HepG2 (cell line): ENCODE results near the gene PCSK1. TPM values are rescaled to one million over a fixed set of nuclear protein-coding genes. Genes with fewer than 3 reads are reported as not detected.
A peak's percentile ranks its signal among the peaks of the same experiment; 100 is the strongest.

ENCODE experiments used
- ARID2 ChIP-seq: sonication (generic); formaldehyde crosslinking; IDR thresholded peaks from 2 replicates; pipeline ENCODE4 v1.8.1; 2022; ENCODE audit warnings: mild to moderate bottlenecking, missing genetic modification reagents, borderline replicate concordance
- ARID4A ChIP-seq: sonication (generic); formaldehyde crosslinking; IDR thresholded peaks from 2 replicates; pipeline ENCODE4 v1.5.0; 2020; ENCODE audit warnings: mild to moderate bottlenecking, missing genetic modification reagents, borderline replicate concordance
- ATRX ChIP-seq: sonication (generic); formaldehyde crosslinking; IDR thresholded peaks from 2 replicates; pipeline ENCODE4 v1.4.0; 2020; ENCODE audit warnings: missing genetic modification reagents, borderline replicate concordance
- CCAR2 ChIP-seq: fragments of 200-400 bp; formaldehyde crosslinking; optimal IDR thresholded peaks from 2 replicates; pipeline ENCODE3; 2018; ENCODE audit warnings: low read depth, mild to moderate bottlenecking, low read length, moderate library complexity
- CREBL2 ChIP-seq: sonication (generic); formaldehyde crosslinking; IDR thresholded peaks from 2 replicates; pipeline ENCODE4 v1.8.1; 2023; ENCODE audit warnings: missing genetic modification reagents, mild to moderate bottlenecking, borderline replicate concordance
- DZIP1 ChIP-seq: sonication (generic); formaldehyde crosslinking; IDR thresholded peaks from 2 replicates; pipeline ENCODE4 v1.5.0; 2020; ENCODE audit warnings: mild to moderate bottlenecking, missing genetic modification reagents
- FOXP4 ChIP-seq: sonication (generic); formaldehyde crosslinking; IDR thresholded peaks from 2 replicates; pipeline ENCODE4 v1.4.0; 2020; ENCODE audit warnings: missing genetic modification reagents
- JDP2 ChIP-seq: sonication (generic); formaldehyde crosslinking; IDR thresholded peaks from 2 replicates; pipeline ENCODE4 v1.8.1; 2022; ENCODE audit warnings: missing genetic modification reagents, borderline replicate concordance
- MXD3 ChIP-seq: IDR thresholded peaks from 2 replicates; pipeline ENCODE4 v1.6.1; 2016; ENCODE audit warnings: mild to moderate bottlenecking, missing biosample characterization, missing genetic modification reagents
- NBN ChIP-seq: fragments of 450-650 bp; conservative IDR thresholded peaks from 2 replicates; pipeline ENCODE4 v1.6.1; 2017
- SP2 ChIP-seq: sonication (generic); formaldehyde crosslinking; IDR thresholded peaks from 2 replicates; pipeline ENCODE4 v1.5.1; 2020; ENCODE audit warnings: mild to moderate bottlenecking, missing genetic modification reagents
- ZBTB20 ChIP-seq: sonication (generic); formaldehyde crosslinking; IDR thresholded peaks from 2 replicates; pipeline ENCODE4 v1.8.1; 2023; ENCODE audit warnings: missing genetic modification reagents, low read depth, mild to moderate bottlenecking, borderline replicate concordance
- ZGPAT ChIP-seq: IDR thresholded peaks from 2 replicates; pipeline ENCODE4 v1.6.1; 2016; ENCODE audit warnings: mild to moderate bottlenecking
- ZMYM2 ChIP-seq: sonication (generic); formaldehyde crosslinking; IDR thresholded peaks from 2 replicates; pipeline ENCODE4 v1.8.0; 2022; ENCODE audit warnings: mild to moderate bottlenecking, missing genetic modification reagents
- ZNF3 ChIP-seq: IDR thresholded peaks from 2 replicates; pipeline ENCODE4 v1.7.0; 2017; ENCODE audit warnings: inconsistent platforms
- ZNF432 ChIP-seq: sonication (generic); formaldehyde crosslinking; IDR thresholded peaks from 2 replicates; pipeline ENCODE4 v1.5.0; 2020; ENCODE audit warnings: missing genetic modification reagents, mild to moderate bottlenecking, borderline replicate concordance
- ZNF572 ChIP-seq: sonication (generic); formaldehyde crosslinking; IDR thresholded peaks from 2 replicates; pipeline ENCODE4 v1.5.1; 2020; ENCODE audit warnings: mild to moderate bottlenecking, missing genetic modification reagents
- ZNF614 ChIP-seq: IDR thresholded peaks from 2 replicates; pipeline ENCODE4 v1.6.1; 2018; ENCODE audit warnings: missing biosample characterization, missing genetic modification reagents, inconsistent platforms, borderline replicate concordance
- ZNF709 ChIP-seq: sonication (generic); formaldehyde crosslinking; IDR thresholded peaks from 2 replicates; pipeline ENCODE4 v1.5.0; 2020; ENCODE audit warnings: mild to moderate bottlenecking, missing genetic modification reagents
- ZNF746 ChIP-seq: sonication (generic); formaldehyde crosslinking; IDR thresholded peaks from 2 replicates; pipeline ENCODE4 v1.8.0; 2022; ENCODE audit warnings: mild to moderate bottlenecking, missing genetic modification reagents
- polyA plus RNA-seq, 8 experiments: library from polyadenylated mRNA; depleted of rRNA in 3 of 8; stranded (reverse) in 7 of 8; unstranded in 1 of 8; fragments of >200 nt; fragmentation: Illumina TruSeq in 4 of 8; extraction: Trizol in 4 of 8; gene quantifications; 2 replicates each; pipeline versions ENCODE4 v1.2.1 to v1.2.3, GENCODE V29; 2011 to 2016; ENCODE audit warnings: low read depth in 4 of 8, missing spikeins in 1 of 8, mixed read lengths in 1 of 8; ENCODE audit not compliant: insufficient read depth in 1 of 8
- total RNA-seq, 5 experiments: library from RNA; depleted of rRNA; stranded (reverse); fragments of >200 nt; fragmentation: Illumina TruSeq; extraction: Trizol; gene quantifications; 2 replicates each; pipeline ENCODE4 v1.2.3, GENCODE V29; 2016; ENCODE audit warnings: low read depth in 1 of 5

Gene PCSK1
- total and polyA plus RNA-seq, 2 of the 13 experiments (the other 11 are each of a cell fraction or from before 2014, with no cell fraction given) = not detected

- TF ChIP-seq ATRX (no peak), ZNF709 (CRISPR knock-in tag) (no peak), ZBTB20 (CRISPR knock-in tag) (peak; percentile 29; the same call in 1 of the 2 replicates), ZNF614 (CRISPR knock-in tag) (no peak), MXD3 (peak; percentile 69; the same call in 1 of the 2 replicates), ARID2 (no peak), ARID4A (CRISPR knock-in tag) (no peak; the same call in 1 of the 2 replicates), NBN (no peak), ZNF746 (CRISPR knock-in tag) (no peak), FOXP4 (CRISPR knock-in tag) (no peak), SP2 (CRISPR knock-in tag) (no peak), ZMYM2 (CRISPR knock-in tag) (no peak), DZIP1 (CRISPR knock-in tag) (no peak), CCAR2 (no peak), ZNF3 (CRISPR knock-in tag) (no peak), CREBL2 (CRISPR knock-in tag) (no peak), JDP2 (CRISPR knock-in tag) (no peak), ZGPAT (CRISPR knock-in tag) (no peak), ZNF572 (CRISPR knock-in tag) (no peak), ZNF432 (CRISPR knock-in tag) (no peak)
Observed at GRCh38 chr5:96434201-96434645, 1.2 kb upstream of the PCSK1 start (continued).
